HFFc6 (cell line): ENCODE data around the gene BRINP2. TPM values are rescaled to one million over a fixed set of nuclear protein-coding genes. Genes with fewer than 3 reads are reported as not detected.

Experiments
- DNase-seq: peaks from one replicate; pipeline ENCODE4 v3.0.0-alpha.2; 2018
- H3K27ac Mint-ChIP-seq: 2 replicates; pipeline ENCODE4 v1.8.0; 2020; ENCODE audit warnings: mild to moderate bottlenecking, mixed read lengths
- H3K27me3 Mint-ChIP-seq: 2 replicates; pipeline ENCODE4 v1.8.0; 2021; ENCODE audit warnings: mild to moderate bottlenecking, moderate library complexity, mixed read lengths; ENCODE audit not compliant: insufficient read depth
- H3K36me3 Mint-ChIP-seq: 2 replicates; pipeline ENCODE4 v1.8.0; 2021; ENCODE audit warnings: low read depth, mixed read lengths
- H3K4me1 Mint-ChIP-seq: 2 replicates; pipeline ENCODE4 v1.8.0; 2020; ENCODE audit warnings: low read depth, mixed read lengths
- H3K4me3 Mint-ChIP-seq: 2 replicates; pipeline ENCODE4 v1.8.0; 2020; ENCODE audit warnings: mild to moderate bottlenecking, moderate library complexity, mixed read lengths
- H3K9me3 Mint-ChIP-seq: 2 replicates; pipeline ENCODE4 v1.8.0; 2020; ENCODE audit warnings: mild to moderate bottlenecking, mixed read lengths
- CTCF ChIP-seq: fragments of 200-600 bp; sonication (generic); IDR thresholded peaks from 2 replicates; pipeline ENCODE4 v1.5.0; 2021; ENCODE audit warnings: antibody characterized with exemption, mild to moderate bottlenecking
- long read RNA-seq: library from polyadenylated mRNA; unstranded; transcript quantifications from one replicate; pipeline ENCODE4 v2.0.0, GENCODE V29; 2019
- total RNA-seq, 6 experiments: library from RNA; stranded (reverse); fragmentation: NEBNext Ultra II Directional; extraction: Animal tissue kit (Norgen Biotek cat#: 25700); gene quantifications; 2 replicates in 1 of 6; 3 replicates in 5 of 6; pipeline ENCODE4 v1.2.3, GENCODE V29; 2021

The BRINP2 gene
- not detected for total RNA-seq
- long read RNA-seq = 0 reads

- H3K27ac Mint-ChIP-seq = no peak within 1 kb of the TSS
- H3K9me3 Mint-ChIP-seq = no peaks in the 10 kb centered on the region
- no peak for DNase-seq
These were observed at the start of gene BRINP2 for GRCh38 chr1:177170756-177171535. Gene BRINP2, plus strand, starts transcription at chr1:177170958. Its CDS starts 58,919 bp downstream, at chr1:177229877.

GRCh38 chr1:177122461-177123251 is 48.1 kb upstream of the BRINP2 start:
- peaks cover 25% of the 10 kb centered on the region for H3K9me3 Mint-ChIP-seq
- H3K27ac Mint-ChIP-seq = no peak overlapping the region
- no peak for TF ChIP-seq CTCF
- H3K27me3 Mint-ChIP-seq = no peaks in the 10 kb centered on the region
- H3K4me3 Mint-ChIP-seq = no peak overlapping the region
- no peaks in the 10 kb centered on the region for H3K36me3 Mint-ChIP-seq
- no peak for DNase-seq
- no peaks in the 10 kb centered on the region for H3K4me1 Mint-ChIP-seq

More at GRCh38 chr1:177170756-177171535, at the start of gene BRINP2:
- Mint-ChIP-seq H3K4me1 (no peaks in the 10 kb centered on the region), H3K4me3 (no peak within 1 kb of the TSS), H3K36me3 (no peaks in the 10 kb centered on the region), H3K27me3 (peaks cover 5% of the 10 kb centered on the region; the same call in 1 of the 2 replicates)
- no peak for TF ChIP-seq CTCF

- Mint-ChIP-seq H3K4me1 (no peaks in the 10 kb centered on the region), H3K27me3 (no peaks in the 10 kb centered on the region), H3K36me3 (no peaks in the 10 kb centered on the region), H3K9me3 (peaks cover 32% of the 10 kb centered on the region), H3K4me3 (no peak overlapping the region), H3K27ac (no peak overlapping the region)
- no peak for TF ChIP-seq CTCF
- DNase-seq = no peak
These were observed 46.0 kb upstream of the BRINP2 start for GRCh38 chr1:177124577-177125278.

GRCh38 chr1:177126267-177126666 is 44.5 kb upstream of the BRINP2 start:
- no peaks in the 10 kb centered on the region for H3K36me3 Mint-ChIP-seq
- H3K4me3 Mint-ChIP-seq = no peak overlapping the region
- peaks cover 32% of the 10 kb centered on the region for H3K9me3 Mint-ChIP-seq
- no peak for DNase-seq
- no peaks in the 10 kb centered on the region for H3K27me3 Mint-ChIP-seq
- no peak for TF ChIP-seq CTCF
- H3K27ac Mint-ChIP-seq = no peak overlapping the region
- no peaks in the 10 kb centered on the region for H3K4me1 Mint-ChIP-seq

GRCh38 chr1:177128665-177129281 is 42.0 kb upstream of the BRINP2 start:
- Mint-ChIP-seq H3K27me3 (no peaks in the 10 kb centered on the region; the same call in 1 of the 2 replicates), H3K27ac (no peak overlapping the region), H3K4me1 (no peaks in the 10 kb centered on the region), H3K9me3 (peaks cover 22% of the 10 kb centered on the region), H3K36me3 (no peaks in the 10 kb centered on the region), H3K4me3 (no peak overlapping the region)
- DNase-seq = no peak
- no peak for TF ChIP-seq CTCF
